H9 (cell line): ENCODE measurements around the gene TRIM68. TPM values are rescaled to one million over a fixed set of nuclear protein-coding genes. Genes with fewer than 3 reads are reported as not detected.

Experiments used
- DNase-seq: peaks from one replicate; pipeline ENCODE4 v3.0.0-alpha.2; 2017
- H2AFZ ChIP-seq: one replicate; pipeline ENCODE4 v1.6.1; 2013; ENCODE audit warnings: mild to moderate bottlenecking, low read length, control low read depth, moderate library complexity
- H2AK5ac ChIP-seq: 2 replicates; pipeline ENCODE4 v1.6.1; 2013; ENCODE audit warnings: low read length, control low read depth, mixed read lengths; ENCODE audit not compliant: insufficient read length
- H2BK120ac ChIP-seq: one replicate; pipeline ENCODE4 v1.6.1; 2013; ENCODE audit warnings: low read depth, mild to moderate bottlenecking, low read length, control low read depth, inconsistent platforms; ENCODE audit not compliant: poor library complexity, severe bottlenecking
- H2BK12ac ChIP-seq: 2 replicates; pipeline ENCODE4 v1.6.1; 2013; ENCODE audit warnings: low read length, control low read depth, mixed read lengths, low read depth; ENCODE audit not compliant: insufficient read length
- H2BK15ac ChIP-seq: 2 replicates; pipeline ENCODE4 v1.6.1; 2013; ENCODE audit warnings: low read depth, low read length, control low read depth
- H2BK20ac ChIP-seq: one replicate; pipeline ENCODE4 v1.6.1; 2013; ENCODE audit warnings: low read depth, mild to moderate bottlenecking, low read length, control low read depth, inconsistent platforms; ENCODE audit not compliant: poor library complexity, severe bottlenecking
- H2BK5ac ChIP-seq: 2 replicates; pipeline ENCODE4 v1.6.1; 2013; ENCODE audit warnings: low read length, control low read depth, mixed read lengths; ENCODE audit not compliant: insufficient read length
- H3K14ac ChIP-seq: 2 replicates; pipeline ENCODE4 v1.6.1; 2013; ENCODE audit warnings: low read length, control low read depth; ENCODE audit not compliant: insufficient read depth
- H3K18ac ChIP-seq: 2 replicates; pipeline ENCODE4 v1.6.1; 2013; ENCODE audit warnings: low read depth, mild to moderate bottlenecking, mixed read lengths, low read length, control low read depth; ENCODE audit not compliant: insufficient read length
- H3K23ac ChIP-seq: 2 replicates; pipeline ENCODE4 v1.6.1; 2013; ENCODE audit warnings: low read length, control low read depth, mixed read lengths, low read depth; ENCODE audit not compliant: insufficient read length
- H3K23me2 ChIP-seq: 2 replicates; pipeline ENCODE4 v1.6.1; 2013; ENCODE audit warnings: low read depth, mild to moderate bottlenecking, mixed read lengths, low read length, control low read depth; ENCODE audit not compliant: insufficient read length, poor library complexity, severe bottlenecking
- H3K27ac ChIP-seq: 2 replicates; pipeline ENCODE4 v1.5.1; 2013; ENCODE audit warnings: low read length, control low read depth, mixed read lengths, low read depth; ENCODE audit not compliant: insufficient read length
- H3K27me3 ChIP-seq: 2 replicates; pipeline ENCODE4 v1.6.1; 2013; ENCODE audit warnings: low read length, control low read depth, inconsistent platforms; ENCODE audit not compliant: insufficient read depth
- H3K4ac ChIP-seq: 2 replicates; pipeline ENCODE4 v1.6.1; 2013; ENCODE audit warnings: low read depth, mild to moderate bottlenecking, control low read depth, inconsistent platforms, low read length, moderate library complexity
- H3K4me1 ChIP-seq: 2 replicates; pipeline ENCODE4 v1.6.1; 2013; ENCODE audit warnings: low read length, control low read depth, inconsistent platforms; ENCODE audit not compliant: insufficient read depth
- H3K4me2 ChIP-seq: 2 replicates; pipeline ENCODE4 v1.6.1; 2013; ENCODE audit warnings: low read length, control low read depth, mixed read lengths; ENCODE audit not compliant: insufficient read length, insufficient read depth
- H3K56ac ChIP-seq: 2 replicates; pipeline ENCODE4 v1.6.1; 2013; ENCODE audit warnings: low read depth, mild to moderate bottlenecking, mixed read lengths, low read length, control low read depth; ENCODE audit not compliant: insufficient read length
- H3K79me1 ChIP-seq: 2 replicates; pipeline ENCODE4 v1.6.1; 2013; ENCODE audit warnings: low read depth, mild to moderate bottlenecking, moderate library complexity, low read length, control low read depth, inconsistent platforms; ENCODE audit not compliant: insufficient read depth, poor library complexity, severe bottlenecking
- H3K79me2 ChIP-seq: 2 replicates; pipeline ENCODE4 v1.6.1; 2013; ENCODE audit warnings: low read length, control low read depth, inconsistent platforms; ENCODE audit not compliant: insufficient read depth
- H3K9ac ChIP-seq: 2 replicates; pipeline ENCODE4 v1.6.1; 2013; ENCODE audit warnings: low read length, control low read depth, mixed read lengths; ENCODE audit not compliant: insufficient read length; ENCODE audit errors: extremely low read depth
- H3K9me3 ChIP-seq: one replicate; pipeline ENCODE4 v1.6.1; 2013; ENCODE audit warnings: low read depth, low read length, inconsistent platforms; ENCODE audit not compliant: control insufficient read depth
- H3T11ph ChIP-seq: one replicate; pipeline ENCODE4 v1.6.1; 2013; ENCODE audit warnings: mild to moderate bottlenecking, low read length, control low read depth, inconsistent platforms
- H4K20me1 ChIP-seq: one replicate; pipeline ENCODE4 v1.6.1; 2013; ENCODE audit not compliant: control insufficient read depth, insufficient read length, insufficient read depth
- H4K5ac ChIP-seq: 2 replicates; pipeline ENCODE4 v1.6.1; 2013; ENCODE audit warnings: low read depth, mild to moderate bottlenecking, mixed read lengths, low read length, control low read depth; ENCODE audit not compliant: insufficient read length
- H4K8ac ChIP-seq: replicated peaks from 2 replicates; pipeline ENCODE4 v1.6.1; 2013; ENCODE audit warnings: low read length, control low read depth, mixed read lengths, low read depth; ENCODE audit not compliant: insufficient read length
- H4K91ac ChIP-seq: 2 replicates; pipeline ENCODE4 v1.6.1; 2013; ENCODE audit warnings: low read depth, mild to moderate bottlenecking, moderate library complexity, mixed read lengths, low read length, control low read depth; ENCODE audit not compliant: insufficient read length
- H3K27ac Mint-ChIP-seq, 3 experiments: 2 replicates in 2 of 3; 3 replicates in 1 of 3; pipeline ENCODE4 v1.8.0; 2020 to 2021; ENCODE audit warnings: mixed read lengths in 3 of 3, mild to moderate bottlenecking in 1 of 3, moderate library complexity in 1 of 3
- H3K27me3 Mint-ChIP-seq: 2 replicates; pipeline ENCODE4 v1.8.0; 2021; ENCODE audit warnings: low read depth, mild to moderate bottlenecking, moderate library complexity, mixed read lengths
- H3K36me3 Mint-ChIP-seq, 3 experiments: 2 replicates in 2 of 3; 3 replicates in 1 of 3; pipeline ENCODE4 v1.8.0; 2020 to 2021; ENCODE audit warnings: low read depth in 3 of 3, mixed read lengths in 3 of 3; ENCODE audit not compliant: insufficient read depth in 1 of 3
- H3K4me1 Mint-ChIP-seq, 2 experiments: 2 replicates each; pipeline ENCODE4 v1.8.0; 2020; ENCODE audit warnings: mixed read lengths in 2 of 2
- H3K4me3 Mint-ChIP-seq, 2 experiments: 2 replicates in 1 of 2; 3 replicates in 1 of 2; pipeline ENCODE4 v1.8.0; 2020 to 2021; ENCODE audit warnings: mild to moderate bottlenecking in 2 of 2, mixed read lengths in 2 of 2, moderate library complexity in 1 of 2
- H3K9me3 Mint-ChIP-seq, 2 experiments: 2 replicates in 1 of 2; 3 replicates in 1 of 2; pipeline ENCODE4 v1.8.0; 2020; ENCODE audit warnings: mild to moderate bottlenecking in 2 of 2, mixed read lengths in 2 of 2, moderate library complexity in 1 of 2
- CTCF ChIP-seq: fragments of 200-600 bp; sonication (generic); conservative IDR thresholded peaks from 3 replicates; pipeline ENCODE4 v1.8.0; 2021; ENCODE audit warnings: antibody characterized with exemption, mild to moderate bottlenecking
- WGBS: extraction: QIAGEN DNeasy Blood & Tissue Kit; methylation state at CpG from one replicate; pipeline ENCODE4 v1.1.7; 2013; ENCODE audit warnings: missing lambda C conversion rate, low lambda C conversion rate, mixed read lengths; ENCODE audit not compliant: insufficient read length; ENCODE audit errors: extremely low coverage; 5-methylcytosine and 5-hydroxymethylcytosine counted together
- total RNA-seq: library from RNA; stranded (reverse); gene quantifications from 2 replicates; pipeline ENCODE4 v1.2.1, GENCODE V29; 2021

Gene TRIM68
- total RNA-seq, 1 experiment from 2014 or later: 9.9 TPM

GRCh38 chr11:4626207-4627099 lies 18.4 kb upstream of the TRIM68 start:
- H3K9me3 Mint-ChIP-seq: no peaks in the 10 kb centered on the region; a peak in 2 of 5 replicates
- H2AK5ac ChIP-seq: no peak overlapping the region
- H3K4me2 ChIP-seq: no peak overlapping the region
- H3K23ac ChIP-seq: no peak overlapping the region
- no peak overlapping the region for H3K27ac ChIP-seq
- H4K5ac ChIP-seq: no peak overlapping the region
- no peak overlapping the region for H3K56ac ChIP-seq
- H2BK120ac ChIP-seq: no peak overlapping the region
- H4K8ac ChIP-seq: no peak overlapping the region
- H3K4me3 Mint-ChIP-seq: no peak overlapping the region
- WGBS: no CpG with 5 or more reads among the region's 15 CpGs
- no peak overlapping the region for H3K18ac ChIP-seq
- no peak overlapping the region for H2BK12ac ChIP-seq
- no peak overlapping the region for H3K9ac ChIP-seq
- no peaks in the 10 kb centered on the region for H4K20me1 ChIP-seq
- H3K27me3 Mint-ChIP-seq: no peaks in the 10 kb centered on the region; the same call in 1 of the 2 replicates
- H2BK15ac ChIP-seq: no peak overlapping the region
- DNase-seq: peak; percentile 75
- H3K14ac ChIP-seq: no peak overlapping the region
- no peaks in the 10 kb centered on the region for H3K79me2 ChIP-seq
- H3K9me3 ChIP-seq: no peaks in the 10 kb centered on the region
- no peaks in the 10 kb centered on the region for H3K79me1 ChIP-seq
- H2BK5ac ChIP-seq: no peak overlapping the region
- H3K27me3 ChIP-seq: no peaks in the 10 kb centered on the region
- TF ChIP-seq CTCF: peak; percentile 85
- H3K36me3 Mint-ChIP-seq: no peaks in the 10 kb centered on the region
- H2BK20ac ChIP-seq: no peak overlapping the region
- no peak overlapping the region for H3K27ac Mint-ChIP-seq
- H2AFZ ChIP-seq: no peak overlapping the region
- no peaks in the 10 kb centered on the region for H3K4me1 ChIP-seq
- no peak overlapping the region for H3K4ac ChIP-seq
- no peak overlapping the region for H4K91ac ChIP-seq
- peaks cover 16 to 22% of the 10 kb centered on the region in 2 experiments for H3K4me1 Mint-ChIP-seq
- no peak overlapping the region for H3T11ph ChIP-seq
- H3K23me2 ChIP-seq: no peaks in the 10 kb centered on the region
